Measurements from ENCODE around the gene EHD3. TPM values are rescaled to one million over a fixed set of nuclear protein-coding genes. Genes with fewer than 3 reads are reported as not detected.
"Not testable (repeated sequence)": the region's sequence is repeated elsewhere in the genome, so short reads cannot be mapped to it uniquely, and the experiment has no call there.

EHD3 gene
- total RNA-seq, 1 donor from 2014 or later: 29.7 TPM

- H3K4me1 ChIP-seq: peaks cover 39% of the 10 kb centered on the region
- no peaks in the 10 kb centered on the region for H3K36me3 ChIP-seq
- no peak for TF ChIP-seq CTCF (IDR thresholded peaks at IDR 0.05; ENCODE audit: borderline replicate concordance)
- intact Hi-C loops (cut with micrococcal nuclease): no loop called here
- H3K4me3 ChIP-seq: no peak overlapping the region
- no peaks in the 10 kb centered on the region for H3K9me3 ChIP-seq (replicated peaks)
- peak overlapping the region; percentile 11 for H3K27ac ChIP-seq (replicated peaks)
- H3K27me3 ChIP-seq (ENCODE audit: low read depth): no peaks in the 10 kb centered on the region
- no peak for DNase-seq
Measured at GRCh38 chr2:31277621-31278020, 43.7 kb downstream of the EHD3 start.

- intact Hi-C loops (cut with micrococcal nuclease): no loop called here
- H3K36me3 ChIP-seq: no peaks in the 10 kb centered on the region
- H3K27ac ChIP-seq (replicated peaks): peak overlapping the region; percentile 1
- no peaks in the 10 kb centered on the region for H3K9me3 ChIP-seq (replicated peaks)
- H3K4me3 ChIP-seq: no peak overlapping the region
- no peak for DNase-seq
- no peaks in the 10 kb centered on the region for H3K27me3 ChIP-seq (ENCODE audit: low read depth)
- TF ChIP-seq CTCF (IDR thresholded peaks at IDR 0.05; ENCODE audit: borderline replicate concordance): no peak
- peaks cover 31% of the 10 kb centered on the region for H3K4me1 ChIP-seq
Measured at GRCh38 chr2:31282634-31283033, 48.7 kb downstream of the EHD3 start.

GRCh38 chr2:31283193-31283919, 49.4 kb downstream of the EHD3 start:
- not testable (repeated sequence) for H3K27me3 ChIP-seq (ENCODE audit: low read depth); H3K27ac ChIP-seq (replicated peaks)

GRCh38 chr2:31284107-31284506, 50.2 kb downstream of the EHD3 start:
- Histone ChIP-seq H3K4me1 (peaks cover 24% of the 10 kb centered on the region), H3K9me3 (replicated peaks) (no peaks in the 10 kb centered on the region), H3K4me3 (no peak overlapping the region), H3K27me3 (ENCODE audit: low read depth) (no peaks in the 10 kb centered on the region), H3K27ac (replicated peaks) (no peak overlapping the region), H3K36me3 (no peaks in the 10 kb centered on the region)
- intact Hi-C loops (cut with micrococcal nuclease): no loop called here
- DNase-seq: no peak
- no peak for TF ChIP-seq CTCF (IDR thresholded peaks at IDR 0.05; ENCODE audit: borderline replicate concordance)

More at GRCh38 chr2:31283193-31283919, 49.4 kb downstream of the EHD3 start:
- intact Hi-C loops (cut with micrococcal nuclease); H3K36me3 ChIP-seq; H3K9me3 ChIP-seq (replicated peaks); DNase-seq; H3K4me3 ChIP-seq: not testable (repeated sequence)
- peaks cover 31% of the 10 kb centered on the region for H3K4me1 ChIP-seq

GRCh38 chr2:31286230-31286629, 52.3 kb downstream of the EHD3 start:
- Histone ChIP-seq H3K4me3 (no peak overlapping the region), H3K9me3 (replicated peaks) (no peaks in the 10 kb centered on the region), H3K27ac (replicated peaks) (no peak overlapping the region), H3K36me3 (no peaks in the 10 kb centered on the region), H3K4me1 (peaks cover 24% of the 10 kb centered on the region), H3K27me3 (ENCODE audit: low read depth) (no peaks in the 10 kb centered on the region)
- TF ChIP-seq CTCF (IDR thresholded peaks at IDR 0.05; ENCODE audit: borderline replicate concordance): no peak
- intact Hi-C loops (cut with micrococcal nuclease): no loop called here
- DNase-seq: no peak

GRCh38 chr2:31286961-31287550, 53.1 kb downstream of the EHD3 start:
- peaks cover 20% of the 10 kb centered on the region for H3K4me1 ChIP-seq
- no peak overlapping the region for H3K4me3 ChIP-seq
- intact Hi-C loops (cut with micrococcal nuclease): no loop called here
- TF ChIP-seq CTCF (IDR thresholded peaks at IDR 0.05; ENCODE audit: borderline replicate concordance): no peak
- H3K9me3 ChIP-seq (replicated peaks): no peaks in the 10 kb centered on the region
- H3K27ac ChIP-seq (replicated peaks): no peak overlapping the region
- no peaks in the 10 kb centered on the region for H3K27me3 ChIP-seq (ENCODE audit: low read depth)
- H3K36me3 ChIP-seq: no peaks in the 10 kb centered on the region
- DNase-seq: no peak
